ENCODE measurements around the gene HRC.

DNA sequence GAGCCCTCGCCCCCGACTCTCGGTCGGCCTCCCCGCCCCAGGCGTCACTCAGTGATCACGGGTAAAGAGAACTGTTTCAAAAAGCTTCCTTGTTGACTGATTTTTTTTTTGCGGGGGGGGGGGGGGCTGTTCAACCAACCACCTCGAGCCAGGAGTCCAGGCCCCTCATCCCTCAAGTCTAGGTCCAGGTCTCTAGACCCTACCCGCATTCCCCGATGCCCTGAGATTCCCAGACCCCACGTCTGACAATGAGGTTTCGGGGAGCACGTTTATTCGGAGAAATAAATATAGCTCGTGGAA is 4.3 kb downstream of the HRC start:
- TF ChIP-seq, protein P1, sequence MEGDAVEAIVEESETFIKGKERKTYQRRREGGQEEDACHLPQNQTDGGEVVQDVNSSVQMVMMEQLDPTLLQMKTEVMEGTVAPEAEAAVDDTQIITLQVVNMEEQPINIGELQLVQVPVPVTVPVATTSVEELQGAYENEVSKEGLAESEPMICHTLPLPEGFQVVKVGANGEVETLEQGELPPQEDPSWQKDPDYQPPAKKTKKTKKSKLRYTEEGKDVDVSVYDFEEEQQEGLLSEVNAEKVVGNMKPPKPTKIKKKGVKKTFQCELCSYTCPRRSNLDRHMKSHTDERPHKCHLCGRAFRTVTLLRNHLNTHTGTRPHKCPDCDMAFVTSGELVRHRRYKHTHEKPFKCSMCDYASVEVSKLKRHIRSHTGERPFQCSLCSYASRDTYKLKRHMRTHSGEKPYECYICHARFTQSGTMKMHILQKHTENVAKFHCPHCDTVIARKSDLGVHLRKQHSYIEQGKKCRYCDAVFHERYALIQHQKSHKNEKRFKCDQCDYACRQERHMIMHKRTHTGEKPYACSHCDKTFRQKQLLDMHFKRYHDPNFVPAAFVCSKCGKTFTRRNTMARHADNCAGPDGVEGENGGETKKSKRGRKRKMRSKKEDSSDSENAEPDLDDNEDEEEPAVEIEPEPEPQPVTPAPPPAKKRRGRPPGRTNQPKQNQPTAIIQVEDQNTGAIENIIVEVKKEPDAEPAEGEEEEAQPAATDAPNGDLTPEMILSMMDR (IDR thresholded peaks at IDR 0.05), result no peak
- TF ChIP-seq POLR2A (IDR thresholded peaks at IDR 0.05; ENCODE audit: low read depth) (no peak), POLR2AphosphoS5 (IDR thresholded peaks at IDR 0.05) (no peak), EP300 (IDR thresholded peaks at IDR 0.05) (no peak)
